A673 (cell line): ENCODE measurements around the gene GPSM1. TPM values are rescaled to one million over a fixed set of nuclear protein-coding genes. Genes with fewer than 3 reads are reported as not detected.

ENCODE experiments used
- BruUV-seq: library from RNA; stranded (reverse); fragments of 400-500 nt; replicated peaks from 2 replicates; lab custom pipeline; 2021; lab: Mats Ljungman, UMichigan
- CTCF ChIA-PET: fragments of 300-600 bp; sonication (Branson Sonifier 250); formaldehyde crosslinking; loops from one replicate; lab custom pipeline; 2022; ENCODE audit warnings: antibody characterized with exemption; lab: Charles Lee
- POLR2A ChIA-PET: fragments of 300-600 bp; sonication (Branson Sonifier 250); formaldehyde crosslinking; loops from one replicate; lab custom pipeline; 2022; ENCODE audit warnings: antibody characterized with exemption; ENCODE audit not compliant: low non-redundant PET; lab: Charles Lee
- DNase-seq: peaks from one replicate; pipeline ENCODE4 v3.0.0-alpha.2; 2015; ENCODE audit warnings: low spot score
- H3K27ac ChIP-seq: fragments of 200-600 bp; sonication (generic); 2 replicates; pipeline ENCODE4 v1.5.1; 2016; ENCODE audit warnings: mixed run types, low read depth, mild to moderate bottlenecking, mixed read lengths, antibody characterized with exemption, low read length; ENCODE audit not compliant: poor library complexity, severe bottlenecking
- H3K27me3 ChIP-seq: fragments of 200-600 bp; sonication (generic); replicated peaks from 2 replicates; pipeline ENCODE4 v1.6.1; 2017; ENCODE audit warnings: mixed run types, low read depth, mild to moderate bottlenecking, mixed read lengths, antibody characterized with exemption, low read length; ENCODE audit not compliant: insufficient read depth, poor library complexity
- H3K36me3 ChIP-seq: fragments of 200-600 bp; sonication (generic); 2 replicates; pipeline ENCODE4 v1.6.1; 2016; ENCODE audit warnings: mixed run types, mild to moderate bottlenecking, mixed read lengths, antibody characterized with exemption, low read length; ENCODE audit not compliant: insufficient read depth, poor library complexity, severe bottlenecking
- H3K4me1 ChIP-seq: fragments of 200-600 bp; sonication (generic); 2 replicates; pipeline ENCODE4 v1.6.1; 2017; ENCODE audit warnings: mixed run types, mild to moderate bottlenecking, mixed read lengths, antibody characterized with exemption, low read length; ENCODE audit not compliant: insufficient read depth, poor library complexity, severe bottlenecking
- H3K4me3 ChIP-seq: fragments of 200-600 bp; sonication (generic); 2 replicates; pipeline ENCODE4 v1.5.1; 2016; ENCODE audit warnings: low read depth, mixed run types, mild to moderate bottlenecking, mixed read lengths, low read length; ENCODE audit not compliant: poor library complexity, severe bottlenecking
- H3K9me3 ChIP-seq: fragments of 200-600 bp; sonication (generic); 2 replicates; pipeline ENCODE4 v1.6.1; 2016; ENCODE audit warnings: mixed run types, low read depth, mild to moderate bottlenecking, mixed read lengths, antibody characterized with exemption, low read length; ENCODE audit not compliant: poor library complexity, severe bottlenecking
- EZH2 ChIP-seq: fragments of 200-600 bp; sonication (generic); IDR thresholded peaks from 2 replicates; pipeline ENCODE4 v1.6.1; 2017; ENCODE audit warnings: borderline replicate concordance, low read depth, mild to moderate bottlenecking, mixed read lengths, antibody characterized with exemption, low read length; ENCODE audit not compliant: poor library complexity, severe bottlenecking
- intact Hi-C: fragments of 100-400 bp; cut with micrococcal nuclease; formaldehyde crosslinking; loops from one replicate; pipeline ENCODE4 v1.10.0; 2022; ENCODE audit not compliant: unreplicated experiment
- total RNA-seq: library from RNA; stranded (reverse); gene quantifications from 2 replicates; pipeline ENCODE4 v1.2.3, GENCODE V29; 2021
- TF ChIP-seq, protein P1 (sequence below): fragments of 300-800, 200-600 bp; sonication (generic); conservative IDR thresholded peaks from 2 replicates; pipeline ENCODE4 v1.5.1; 2017; ENCODE audit warnings: low read depth, mild to moderate bottlenecking, antibody characterized with exemption, low read length, moderate library complexity, mixed read lengths

GPSM1 gene
- total RNA-seq, 1 experiment from 2014 or later: 36.4 TPM

DNA sequence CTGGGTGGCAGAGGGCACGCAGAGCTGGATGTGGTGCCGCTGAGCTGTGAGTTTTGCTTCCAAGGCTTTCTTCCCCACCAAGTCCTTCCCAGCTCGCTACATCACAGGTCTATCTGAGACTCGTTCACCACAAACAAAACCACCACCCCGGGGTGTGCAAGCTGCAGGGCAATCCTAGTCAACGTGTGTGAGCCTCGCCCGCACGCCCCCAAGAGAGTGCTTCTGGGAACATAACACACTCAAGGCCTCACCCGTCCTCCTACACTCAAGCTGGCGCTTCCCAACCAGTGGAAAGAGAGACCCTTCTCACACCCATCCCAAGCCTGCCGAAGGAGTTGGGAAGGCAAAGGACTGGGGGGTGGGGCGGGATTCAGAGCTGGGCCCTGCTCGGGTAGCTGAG lies 62.1 kb downstream of the GPSM1 start:
- CTCF ChIA-PET: no interaction called here
- no peak overlapping the region for H3K27ac ChIP-seq
- intact Hi-C loops: no loop called here
- POLR2A ChIA-PET: no interaction called here
- TF ChIP-seq EZH2: no peak
- TF ChIP-seq, protein P1, sequence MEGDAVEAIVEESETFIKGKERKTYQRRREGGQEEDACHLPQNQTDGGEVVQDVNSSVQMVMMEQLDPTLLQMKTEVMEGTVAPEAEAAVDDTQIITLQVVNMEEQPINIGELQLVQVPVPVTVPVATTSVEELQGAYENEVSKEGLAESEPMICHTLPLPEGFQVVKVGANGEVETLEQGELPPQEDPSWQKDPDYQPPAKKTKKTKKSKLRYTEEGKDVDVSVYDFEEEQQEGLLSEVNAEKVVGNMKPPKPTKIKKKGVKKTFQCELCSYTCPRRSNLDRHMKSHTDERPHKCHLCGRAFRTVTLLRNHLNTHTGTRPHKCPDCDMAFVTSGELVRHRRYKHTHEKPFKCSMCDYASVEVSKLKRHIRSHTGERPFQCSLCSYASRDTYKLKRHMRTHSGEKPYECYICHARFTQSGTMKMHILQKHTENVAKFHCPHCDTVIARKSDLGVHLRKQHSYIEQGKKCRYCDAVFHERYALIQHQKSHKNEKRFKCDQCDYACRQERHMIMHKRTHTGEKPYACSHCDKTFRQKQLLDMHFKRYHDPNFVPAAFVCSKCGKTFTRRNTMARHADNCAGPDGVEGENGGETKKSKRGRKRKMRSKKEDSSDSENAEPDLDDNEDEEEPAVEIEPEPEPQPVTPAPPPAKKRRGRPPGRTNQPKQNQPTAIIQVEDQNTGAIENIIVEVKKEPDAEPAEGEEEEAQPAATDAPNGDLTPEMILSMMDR: no peak
- H3K9me3 ChIP-seq: no peaks in the 10 kb centered on the region
- no peak overlapping the region for H3K4me3 ChIP-seq
- H3K27me3 ChIP-seq: no peaks in the 10 kb centered on the region
- BruUV-seq: no TSS peak
- no peaks in the 10 kb centered on the region for H3K4me1 ChIP-seq
- H3K36me3 ChIP-seq: peaks cover 67% of the 10 kb centered on the region
- no peak for DNase-seq

DNA sequence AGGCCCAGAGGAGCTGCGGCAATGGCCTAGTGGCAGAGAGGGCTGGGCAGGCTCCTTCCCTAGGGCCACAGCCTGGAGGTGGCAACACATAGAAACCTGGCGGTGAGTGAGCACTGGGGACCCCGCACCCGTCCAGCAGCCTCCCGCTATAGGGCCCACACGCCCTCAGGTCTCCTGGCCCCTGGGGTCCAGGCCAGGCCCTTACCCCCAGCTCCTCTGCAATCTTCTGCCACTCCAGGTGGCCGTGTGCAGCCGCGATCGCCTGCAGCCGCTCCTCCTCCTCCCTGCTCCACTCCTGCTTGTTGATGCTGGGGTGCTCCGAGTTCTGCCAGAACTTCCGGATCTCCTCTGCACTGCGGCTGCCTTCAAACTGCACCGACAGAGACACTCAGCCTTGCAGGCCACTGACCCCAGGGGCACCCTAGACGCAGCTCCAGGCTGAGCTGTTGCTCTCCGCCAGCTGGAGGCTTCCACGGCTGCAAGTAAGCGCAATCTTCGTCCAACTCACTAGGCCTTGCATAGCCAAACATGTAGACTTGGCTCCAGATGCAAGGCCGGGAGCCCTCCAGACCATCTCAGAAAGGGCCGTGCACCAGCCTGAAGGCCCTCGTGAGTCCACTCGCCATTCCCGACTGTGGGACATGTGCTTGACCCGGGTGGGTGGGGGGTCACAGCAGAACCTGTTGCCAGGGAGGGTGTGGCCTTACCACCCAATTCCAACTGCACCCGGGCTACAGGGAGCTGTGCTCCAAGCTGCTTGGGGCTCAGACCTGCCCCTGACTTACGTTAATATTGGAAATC lies 64.6 kb downstream of the GPSM1 start:
- intact Hi-C loops: no loop called here
- Histone ChIP-seq H3K4me3 (no peak overlapping the region), H3K27me3 (no peaks in the 10 kb centered on the region), H3K4me1 (no peaks in the 10 kb centered on the region), H3K27ac (no peak overlapping the region), H3K9me3 (no peaks in the 10 kb centered on the region), H3K36me3 (peaks cover 78% of the 10 kb centered on the region)
- no peak for DNase-seq
- TF ChIP-seq, protein P1: no peak
- TF ChIP-seq EZH2: no peak
- CTCF ChIA-PET: no interaction called here
- POLR2A ChIA-PET: interaction anchor here (0.5 kb wide), 1 partner anchor 1188 kb away, joined by 3 read pairs; no protein-coding TSS in a partner anchor
- BruUV-seq: no TSS peak

DNA sequence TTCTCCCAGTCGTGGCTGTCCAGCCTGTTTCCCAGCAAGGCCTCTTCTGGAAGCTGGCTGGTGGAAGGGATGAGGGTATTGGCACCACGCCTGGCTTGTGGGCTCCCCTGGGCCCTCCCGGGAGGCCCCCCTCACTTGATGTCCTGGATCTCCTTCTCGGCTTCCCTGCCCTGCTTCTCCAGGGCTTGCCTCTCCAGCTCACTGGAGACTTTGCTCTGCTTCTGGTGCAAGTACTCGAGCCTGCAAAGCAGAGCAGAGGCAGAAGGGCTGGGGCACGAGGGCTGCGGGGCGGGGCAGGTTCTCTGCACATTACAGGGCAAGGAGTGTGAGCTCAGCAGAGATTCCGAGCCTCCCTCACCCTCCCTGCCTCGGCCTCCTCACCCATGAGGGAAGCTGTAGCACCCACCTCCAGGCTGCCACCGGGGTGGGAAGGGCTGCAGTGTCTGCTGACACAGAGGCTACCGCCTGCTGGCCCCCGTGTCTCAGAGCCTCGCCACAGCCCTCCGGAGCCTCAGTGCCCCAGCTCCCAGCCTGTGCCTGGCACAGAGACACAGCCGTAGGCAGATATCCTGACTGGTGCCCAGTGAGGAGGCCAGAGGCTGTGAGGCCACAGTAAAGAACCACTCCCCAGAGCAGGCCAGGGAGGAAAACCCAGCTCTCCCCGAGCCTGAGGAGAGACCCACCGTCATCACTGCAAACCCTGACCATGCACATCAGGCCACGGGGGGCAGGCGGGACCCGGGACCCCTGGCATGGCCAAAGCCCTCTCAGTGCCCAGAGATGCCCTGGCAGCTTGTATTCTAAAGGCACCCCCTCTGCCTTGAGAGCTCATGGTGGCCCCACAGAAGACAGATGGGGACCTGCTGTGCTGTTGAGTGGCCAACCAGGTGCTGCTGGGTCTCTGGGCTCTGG lies 65.5 kb downstream of the GPSM1 start:
- ChIA-PET CTCF (no interaction called here), POLR2A (no interaction called here)
- no peaks in the 10 kb centered on the region for H3K4me1 ChIP-seq
- no TSS peak for BruUV-seq
- no peaks in the 10 kb centered on the region for H3K9me3 ChIP-seq
- DNase-seq: no peak
- H3K4me3 ChIP-seq: no peak overlapping the region
- no peak overlapping the region for H3K27ac ChIP-seq
- intact Hi-C loops: no loop called here
- peaks cover 71% of the 10 kb centered on the region for H3K36me3 ChIP-seq
- no peaks in the 10 kb centered on the region for H3K27me3 ChIP-seq
- no peak for TF ChIP-seq EZH2
- TF ChIP-seq, protein P1: no peak
